ENCODE data around the gene AGBL4. TPM values are rescaled to one million over a fixed set of nuclear protein-coding genes. Genes with fewer than 3 reads are reported as not detected.
A peak's percentile ranks its signal among the peaks of the same experiment; 100 is the strongest.

The AGBL4 gene
- total RNA-seq, 1 experiment from 2014 or later = not detected

DNA sequence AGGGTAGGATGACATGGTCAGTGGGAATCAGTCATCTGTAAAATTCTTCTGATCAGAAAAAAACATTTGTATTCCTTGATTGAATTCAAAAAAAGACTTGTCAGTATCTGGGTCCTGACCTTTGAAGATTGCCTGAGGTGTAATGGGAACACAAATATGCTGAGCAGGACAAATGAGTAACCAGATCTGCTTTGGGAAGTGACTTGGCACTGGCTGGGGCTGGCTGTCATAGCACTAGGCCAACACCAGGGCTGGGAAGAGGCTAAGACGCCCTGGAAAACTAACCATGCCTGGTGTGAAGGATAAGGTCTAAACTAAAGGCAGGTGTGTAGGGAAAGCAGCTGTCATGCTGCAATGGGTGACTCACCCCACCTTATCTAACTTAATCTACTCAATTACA is 794.2 kb downstream of the AGBL4 start:
- Mint-ChIP-seq H3K9me3 (ENCODE audit: unreplicated experiment) (no peaks in the 10 kb centered on the region), H3K27me3 (ENCODE audit: insufficient read depth, unreplicated experiment) (no peaks in the 10 kb centered on the region), H3K4me3 (ENCODE audit: unreplicated experiment) (no peak overlapping the region), H3K27ac (ENCODE audit: unreplicated experiment) (no peak overlapping the region), H3K36me3 (ENCODE audit: insufficient read depth, unreplicated experiment) (no peaks in the 10 kb centered on the region), H3K4me1 (ENCODE audit: low read depth, unreplicated experiment) (no peaks in the 10 kb centered on the region)
- peak; percentile 24 to 41 for DNase-seq
- POLR2A ChIA-PET = no interaction called here
- H3K4me1 ChIP-seq = no peaks in the 10 kb centered on the region
- no peaks in the 10 kb centered on the region for H3K27me3 ChIP-seq (replicated peaks; ENCODE audit: control insufficient read depth, insufficient read depth, low read length)
- no peaks in the 10 kb centered on the region for H3K9me3 ChIP-seq
- BruUV-seq (replicated peaks) = no TSS peak
- peak in 1 of 2 experiments; percentile 19 for TF ChIP-seq CTCF (IDR thresholded peaks at IDR 0.05; ENCODE audit: insufficient read depth in 1 of 2, low read depth in 1 of 2, low read length in 1 of 2, severe bottlenecking in 1 of 2, unreplicated experiment in 1 of 2)
- H3K4me3 ChIP-seq (ENCODE audit: low read depth, low read length) = no peak overlapping the region
- H3K36me3 ChIP-seq (ENCODE audit: control insufficient read depth, insufficient read depth, low read length) = no peaks in the 10 kb centered on the region
- CTCF ChIA-PET = no interaction called here
- intact Hi-C loops (cut with micrococcal nuclease; ENCODE audit: unreplicated experiment) = no loop called here

DNA sequence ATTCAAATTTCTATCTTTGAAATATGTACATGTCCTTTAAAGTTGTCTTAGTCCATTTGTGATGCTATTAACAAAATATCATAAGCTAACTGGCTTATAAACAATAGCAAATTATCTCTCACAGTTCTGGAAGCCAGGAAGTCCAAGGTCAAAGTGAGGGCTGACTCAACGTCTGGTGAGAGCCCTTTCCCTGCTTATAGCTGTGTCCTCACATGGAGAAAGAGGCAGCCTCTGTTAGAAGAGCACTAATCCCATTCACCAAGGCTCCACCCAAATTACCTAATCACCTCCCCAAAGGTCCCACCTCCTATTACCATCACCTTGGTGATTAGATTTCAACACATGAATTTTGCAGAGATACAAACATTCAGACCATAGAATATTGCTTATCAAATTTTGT is 797.0 kb downstream of the AGBL4 start:
- Histone ChIP-seq H3K36me3 (ENCODE audit: control insufficient read depth, insufficient read depth, low read length) (no peaks in the 10 kb centered on the region), H3K4me1 (no peaks in the 10 kb centered on the region), H3K27me3 (replicated peaks; ENCODE audit: control insufficient read depth, insufficient read depth, low read length) (no peaks in the 10 kb centered on the region), H3K9me3 (no peaks in the 10 kb centered on the region), H3K4me3 (ENCODE audit: low read depth, low read length) (no peak overlapping the region)
- CTCF ChIA-PET = no interaction called here
- Mint-ChIP-seq H3K4me1 (ENCODE audit: low read depth, unreplicated experiment) (no peaks in the 10 kb centered on the region), H3K27ac (ENCODE audit: unreplicated experiment) (no peak overlapping the region), H3K27me3 (ENCODE audit: insufficient read depth, unreplicated experiment) (no peaks in the 10 kb centered on the region), H3K36me3 (ENCODE audit: insufficient read depth, unreplicated experiment) (no peaks in the 10 kb centered on the region), H3K9me3 (ENCODE audit: unreplicated experiment) (no peaks in the 10 kb centered on the region), H3K4me3 (ENCODE audit: unreplicated experiment) (no peak overlapping the region)
- no TSS peak for BruUV-seq (replicated peaks)
- POLR2A ChIA-PET = no interaction called here
- TF ChIP-seq CTCF (IDR thresholded peaks at IDR 0.05; ENCODE audit: insufficient read depth in 1 of 2, low read depth in 1 of 2, low read length in 1 of 2, severe bottlenecking in 1 of 2, unreplicated experiment in 1 of 2) = no peak
- no peak for DNase-seq
- intact Hi-C loops (cut with micrococcal nuclease; ENCODE audit: unreplicated experiment) = no loop called here

GRCh38 chr1:49225464-49225863 is 798.3 kb downstream of the AGBL4 start:
- H3K27ac Mint-ChIP-seq (ENCODE audit: unreplicated experiment) = no peak overlapping the region
- no peak for TF ChIP-seq CTCF (IDR thresholded peaks at IDR 0.05; ENCODE audit: insufficient read depth in 1 of 2, low read depth in 1 of 2, low read length in 1 of 2, severe bottlenecking in 1 of 2, unreplicated experiment in 1 of 2)
- CTCF ChIA-PET = no interaction called here
- no peaks in the 10 kb centered on the region for H3K36me3 ChIP-seq (ENCODE audit: control insufficient read depth, insufficient read depth, low read length)
- no peak overlapping the region for H3K4me3 Mint-ChIP-seq (ENCODE audit: unreplicated experiment)
- intact Hi-C loops (cut with micrococcal nuclease; ENCODE audit: unreplicated experiment) = no loop called here
- H3K27me3 ChIP-seq (replicated peaks; ENCODE audit: control insufficient read depth, insufficient read depth, low read length) = no peaks in the 10 kb centered on the region
- no TSS peak for BruUV-seq (replicated peaks)
- no peaks in the 10 kb centered on the region for H3K4me1 ChIP-seq
- H3K36me3 Mint-ChIP-seq (ENCODE audit: insufficient read depth, unreplicated experiment) = no peaks in the 10 kb centered on the region
- no peaks in the 10 kb centered on the region for H3K9me3 Mint-ChIP-seq (ENCODE audit: unreplicated experiment)
- no peaks in the 10 kb centered on the region for H3K4me1 Mint-ChIP-seq (ENCODE audit: low read depth, unreplicated experiment)
- H3K27me3 Mint-ChIP-seq (ENCODE audit: insufficient read depth, unreplicated experiment) = no peaks in the 10 kb centered on the region
- DNase-seq = no peak
- no peaks in the 10 kb centered on the region for H3K9me3 ChIP-seq
- no peak overlapping the region for H3K4me3 ChIP-seq (ENCODE audit: low read depth, low read length)
- POLR2A ChIA-PET = no interaction called here
